Mesenchymal stem cell (in vitro differentiated cells and primary cell): Measurements from ENCODE around the gene TXNDC17.

Experiments used
- DNase-seq: peaks from one replicate; pipeline ENCODE4 v3.0.0-alpha.2; 2013
- H2AFZ ChIP-seq: one replicate; pipeline ENCODE4 v1.6.1; 2013; ENCODE audit warnings: low read depth, mild to moderate bottlenecking, control low read depth, inconsistent platforms, low read length, moderate library complexity
- H2AK5ac ChIP-seq: 2 replicates; pipeline ENCODE4 v1.6.1; 2013; ENCODE audit warnings: low read length, moderate library complexity, mild to moderate bottlenecking, inconsistent platforms; ENCODE audit not compliant: severe bottlenecking
- H2BK120ac ChIP-seq: one replicate; pipeline ENCODE4 v1.6.1; 2013; ENCODE audit warnings: low read depth, mild to moderate bottlenecking, inconsistent platforms, low read length, moderate library complexity
- H2BK12ac ChIP-seq, 2 experiments: one replicate each; pipeline ENCODE4 v1.6.1; 2013; ENCODE audit warnings: inconsistent platforms in 2 of 2, low read length in 2 of 2, mild to moderate bottlenecking in 2 of 2, moderate library complexity in 2 of 2, control low read depth in 1 of 2
- H2BK15ac ChIP-seq: one replicate; pipeline ENCODE4 v1.6.1; 2013; ENCODE audit warnings: mild to moderate bottlenecking, low read depth, inconsistent platforms; ENCODE audit not compliant: poor library complexity, severe bottlenecking
- H2BK5ac ChIP-seq: 2 replicates; pipeline ENCODE4 v1.6.1; 2013; ENCODE audit warnings: low read depth, mild to moderate bottlenecking, low read length, control low read depth, inconsistent platforms; ENCODE audit not compliant: poor library complexity, severe bottlenecking
- H3K14ac ChIP-seq, 2 experiments: one replicate each; pipeline ENCODE4 v1.6.1; 2013; ENCODE audit warnings: inconsistent platforms in 2 of 2, low read length in 2 of 2, control low read depth in 1 of 2, mild to moderate bottlenecking in 1 of 2, moderate library complexity in 1 of 2
- H3K18ac ChIP-seq, 2 experiments: one replicate each; pipeline ENCODE4 v1.6.1; 2013; ENCODE audit warnings: inconsistent platforms in 2 of 2, low read length in 2 of 2, control low read depth in 1 of 2, low read depth in 1 of 2, mild to moderate bottlenecking in 1 of 2
- H3K23ac ChIP-seq, 2 experiments: one replicate each; pipeline ENCODE4 v1.6.1; 2013; ENCODE audit warnings: inconsistent platforms in 2 of 2, low read length in 2 of 2, mild to moderate bottlenecking in 2 of 2, moderate library complexity in 2 of 2, control low read depth in 1 of 2
- H3K27ac ChIP-seq: 2 replicates; pipeline ENCODE4 v1.5.1; 2013; ENCODE audit warnings: mild to moderate bottlenecking, moderate library complexity, low read length, control low read depth, inconsistent platforms; ENCODE audit not compliant: poor library complexity, severe bottlenecking
- H3K27me3 ChIP-seq, 2 experiments: 2 replicates each; pipeline versions ENCODE4 v1.6.1 to v1.7.0; 2013; ENCODE audit warnings: low read length in 2 of 2, mild to moderate bottlenecking in 2 of 2, moderate library complexity in 2 of 2, control low read depth in 1 of 2, inconsistent platforms in 1 of 2; ENCODE audit not compliant: control insufficient read depth in 1 of 2, insufficient read depth in 1 of 2
- H3K36me3 ChIP-seq, 2 experiments: 2 replicates each; pipeline versions ENCODE4 v1.6.1 to v1.7.0; 2013; ENCODE audit warnings: low read length in 2 of 2, control low read depth in 1 of 2, inconsistent platforms in 1 of 2, low read depth in 1 of 2, mild to moderate bottlenecking in 1 of 2; ENCODE audit not compliant: insufficient read depth in 2 of 2, control insufficient read depth in 1 of 2
- H3K4ac ChIP-seq, 2 experiments: one replicate each; pipeline ENCODE4 v1.6.1; 2013; ENCODE audit warnings: inconsistent platforms in 2 of 2, low read length in 2 of 2, mild to moderate bottlenecking in 2 of 2, moderate library complexity in 2 of 2, control low read depth in 1 of 2, low read depth in 1 of 2
- H3K4me1 ChIP-seq: 2 replicates; pipeline ENCODE4 v1.6.1; 2013; ENCODE audit warnings: low read depth, low read length, control low read depth; ENCODE audit not compliant: control insufficient read depth, insufficient read depth
- H3K4me2 ChIP-seq: 2 replicates; pipeline ENCODE4 v1.6.1; 2013; ENCODE audit warnings: low read length, mild to moderate bottlenecking, inconsistent platforms; ENCODE audit not compliant: poor library complexity, severe bottlenecking
- H3K4me3 ChIP-seq, 2 experiments: 2 replicates each; pipeline versions ENCODE4 v1.5.1 to v1.7.0; 2013; ENCODE audit warnings: low read length in 2 of 2, mild to moderate bottlenecking in 2 of 2, control low read depth in 1 of 2, low read depth in 1 of 2; ENCODE audit not compliant: insufficient read depth in 1 of 2
- H3K79me1 ChIP-seq: replicated peaks from 2 replicates; pipeline ENCODE4 v1.6.1; 2013; ENCODE audit warnings: mild to moderate bottlenecking, control low read depth, low read length, inconsistent platforms; ENCODE audit not compliant: poor library complexity, severe bottlenecking
- H3K9ac ChIP-seq: 2 replicates; pipeline ENCODE4 v1.7.0; 2013; ENCODE audit warnings: mild to moderate bottlenecking, low read length, moderate library complexity
- H3K9me3 ChIP-seq: 2 replicates; pipeline ENCODE4 v1.7.0; 2013; ENCODE audit warnings: mild to moderate bottlenecking, low read length; ENCODE audit not compliant: control insufficient read depth
- H4K8ac ChIP-seq: one replicate; pipeline ENCODE4 v1.6.1; 2013; ENCODE audit warnings: inconsistent platforms, mild to moderate bottlenecking, low read length, moderate library complexity
- H4K91ac ChIP-seq: one replicate; pipeline ENCODE4 v1.6.1; 2013; ENCODE audit warnings: mild to moderate bottlenecking, low read length, inconsistent platforms
- WGBS: methylation state at CpG from one replicate; pipeline ENCODE4 v1.1.7; 2013; ENCODE audit warnings: mixed read lengths; 5-methylcytosine and 5-hydroxymethylcytosine counted together

Gene TXNDC17

GRCh38 chr17:6641247-6641863 is 495 bp downstream of the TXNDC17 start:
- Histone ChIP-seq H3K23ac (peak overlapping the region in 1 of 2 experiments; percentile 75), H3K4me1 (peaks cover 27% of the 10 kb centered on the region), H3K4me2 (peak overlapping the region; percentile 64)

DNA sequence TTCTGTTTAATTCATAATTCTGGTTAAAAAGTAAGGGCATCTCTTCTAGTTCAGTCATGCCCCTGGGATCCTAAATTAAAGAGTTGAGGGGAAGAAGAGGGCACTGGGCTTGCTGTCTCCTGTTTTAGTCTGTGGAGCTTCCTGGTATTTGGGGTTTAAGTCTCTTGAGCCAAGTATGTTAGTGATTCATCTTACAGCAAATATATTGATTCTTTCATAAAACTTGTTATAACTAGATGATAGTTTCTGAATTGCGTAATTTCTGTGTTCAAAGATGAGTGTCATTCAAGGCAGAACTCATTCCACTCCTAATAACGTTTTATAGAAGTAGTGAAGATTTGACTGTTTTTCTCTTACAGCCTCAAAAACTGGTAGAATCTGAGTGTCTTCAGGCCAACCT is 1.7 kb downstream of the TXNDC17 start:
- no peak overlapping the region for H3K18ac ChIP-seq
- H3K14ac ChIP-seq, result no peak overlapping the region
- no peak overlapping the region for H3K4me2 ChIP-seq
- H2AK5ac ChIP-seq, result no peak overlapping the region
- no peak overlapping the region for H2BK15ac ChIP-seq
- no peak overlapping the region for H2AFZ ChIP-seq
- H3K9ac ChIP-seq, result peak overlapping the region; percentile 96
- no peaks in the 10 kb centered on the region for H3K27me3 ChIP-seq
- WGBS, result 100% methylated on average over 1 of the region's 2 CpGs
- H3K4me3 ChIP-seq, result peak overlapping the region in 1 of 2 experiments; percentile 4
- DNase-seq, result no peak
- H3K36me3 ChIP-seq, result peaks cover 10 to 50% of the 10 kb centered on the region in 2 experiments
- peaks cover 20% of the 10 kb centered on the region for H3K4me1 ChIP-seq
- H3K4ac ChIP-seq, result no peak overlapping the region
- no peak overlapping the region for H4K91ac ChIP-seq
- H3K79me1 ChIP-seq, result peaks cover 24% of the 10 kb centered on the region
- no peaks in the 10 kb centered on the region for H3K9me3 ChIP-seq
- no peak overlapping the region for H2BK120ac ChIP-seq
- H2BK12ac ChIP-seq, result no peak overlapping the region
- H3K23ac ChIP-seq, result no peak overlapping the region
- no peak overlapping the region for H3K27ac ChIP-seq
- no peak overlapping the region for H2BK5ac ChIP-seq
- no peak overlapping the region for H4K8ac ChIP-seq

More at GRCh38 chr17:6641247-6641863, 495 bp downstream of the TXNDC17 start:
- peak overlapping the region; percentile 96 for H3K9ac ChIP-seq
- peak overlapping the region; percentile 49 for H2AFZ ChIP-seq
- H3K36me3 ChIP-seq, result peaks cover 18 to 39% of the 10 kb centered on the region in 2 experiments
- no peak overlapping the region for H4K8ac ChIP-seq
- no peaks in the 10 kb centered on the region for H3K9me3 ChIP-seq
- peak overlapping the region; percentile 93 for H3K27ac ChIP-seq
- H3K18ac ChIP-seq, result peak overlapping the region; percentile 55 to 89
- H2AK5ac ChIP-seq, result no peak overlapping the region
- peak overlapping the region; percentile 87 to 100 for H3K4me3 ChIP-seq
- H3K4ac ChIP-seq, result peak overlapping the region in 1 of 2 experiments; percentile 71
- DNase-seq, result no peak
- no peak overlapping the region for H2BK5ac ChIP-seq
- H2BK15ac ChIP-seq, result no peak overlapping the region
- no peak overlapping the region for H2BK120ac ChIP-seq
- H2BK12ac ChIP-seq, result peak overlapping the region in 1 of 2 experiments; percentile 47
- 6% methylated on average over 15 of the region's 20 CpGs for WGBS
- H4K91ac ChIP-seq, result peak overlapping the region; percentile 2
- H3K27me3 ChIP-seq, result no peaks in the 10 kb centered on the region
- peak overlapping the region in 1 of 2 experiments; percentile 96 for H3K14ac ChIP-seq
- peaks cover 31% of the 10 kb centered on the region for H3K79me1 ChIP-seq

- H3K4me3 ChIP-seq, result no peak overlapping the region
- no peak overlapping the region for H3K27ac ChIP-seq
- H3K9ac ChIP-seq, result no peak overlapping the region
- H3K36me3 ChIP-seq, result peaks cover 6 to 60% of the 10 kb centered on the region in 2 experiments
- H2BK5ac ChIP-seq, result no peak overlapping the region
- H2BK120ac ChIP-seq, result no peak overlapping the region
- H3K9me3 ChIP-seq, result no peaks in the 10 kb centered on the region
- no peak overlapping the region for H2AFZ ChIP-seq
- no peak overlapping the region for H3K14ac ChIP-seq
- H2BK12ac ChIP-seq, result no peak overlapping the region
- no peaks in the 10 kb centered on the region for H3K27me3 ChIP-seq
- DNase-seq, result peak; percentile 73
- H2BK15ac ChIP-seq, result no peak overlapping the region
- H4K8ac ChIP-seq, result no peak overlapping the region
- peaks cover 10% of the 10 kb centered on the region for H3K4me1 ChIP-seq
- 88% methylated on average over 5 of the region's 5 CpGs for WGBS
- H3K18ac ChIP-seq, result no peak overlapping the region
- H3K23ac ChIP-seq, result no peak overlapping the region
- H4K91ac ChIP-seq, result no peak overlapping the region
- no peak overlapping the region for H3K4me2 ChIP-seq
- H3K79me1 ChIP-seq, result peaks cover 14% of the 10 kb centered on the region
- no peak overlapping the region for H2AK5ac ChIP-seq
- no peak overlapping the region for H3K4ac ChIP-seq
These were observed 2.7 kb downstream of the TXNDC17 start for GRCh38 chr17:6643451-6644125.

DNA sequence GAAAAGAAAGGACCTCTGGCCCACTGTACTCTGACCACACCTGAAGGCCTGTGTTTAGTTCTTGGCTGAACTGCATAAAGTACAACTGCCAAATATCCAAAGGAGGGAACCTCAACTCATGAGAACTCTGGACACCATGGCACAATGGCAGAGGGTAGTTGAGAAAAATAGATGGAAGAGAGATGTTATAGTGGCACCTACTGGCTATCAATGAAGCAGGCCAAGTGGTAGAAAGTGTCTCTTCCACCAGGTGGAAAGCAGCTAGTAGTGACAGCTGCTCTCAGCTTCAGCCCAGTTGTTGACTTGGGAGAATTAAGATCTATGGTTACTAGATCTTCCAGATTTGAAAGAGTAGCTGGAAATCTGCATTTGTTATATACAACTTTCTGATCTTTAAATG is 7.3 kb downstream of the TXNDC17 start:
- H2BK5ac ChIP-seq, result no peak overlapping the region
- H3K23ac ChIP-seq, result no peak overlapping the region
- no peak overlapping the region for H2BK15ac ChIP-seq
- no peak overlapping the region for H3K4me3 ChIP-seq
- H2BK120ac ChIP-seq, result no peak overlapping the region
- no peak overlapping the region for H2BK12ac ChIP-seq
- no peak overlapping the region for H3K9ac ChIP-seq
- H2AFZ ChIP-seq, result no peak overlapping the region
- no peak overlapping the region for H3K18ac ChIP-seq
- no peak overlapping the region for H3K4me2 ChIP-seq
- DNase-seq, result peak; percentile 22
- H4K91ac ChIP-seq, result no peak overlapping the region
- peaks cover 6 to 62% of the 10 kb centered on the region in 2 experiments for H3K36me3 ChIP-seq
- peaks cover 18% of the 10 kb centered on the region for H3K79me1 ChIP-seq
- H3K27ac ChIP-seq, result no peak overlapping the region
- no peak overlapping the region for H4K8ac ChIP-seq
- no peak overlapping the region for H3K4ac ChIP-seq
- no peak overlapping the region for H3K14ac ChIP-seq
- peaks cover 7% of the 10 kb centered on the region for H3K4me1 ChIP-seq
- no peaks in the 10 kb centered on the region for H3K9me3 ChIP-seq
- no peak overlapping the region for H2AK5ac ChIP-seq
- H3K27me3 ChIP-seq, result no peaks in the 10 kb centered on the region
